ENCODE measurements around the gene RERE. TPM values are rescaled to one million over a fixed set of nuclear protein-coding genes. Genes with fewer than 3 reads are reported as not detected.

Gene RERE
- total and polyA plus RNA-seq, 7 donors: 38.8 to 308 (median 99.7) TPM

DNA sequence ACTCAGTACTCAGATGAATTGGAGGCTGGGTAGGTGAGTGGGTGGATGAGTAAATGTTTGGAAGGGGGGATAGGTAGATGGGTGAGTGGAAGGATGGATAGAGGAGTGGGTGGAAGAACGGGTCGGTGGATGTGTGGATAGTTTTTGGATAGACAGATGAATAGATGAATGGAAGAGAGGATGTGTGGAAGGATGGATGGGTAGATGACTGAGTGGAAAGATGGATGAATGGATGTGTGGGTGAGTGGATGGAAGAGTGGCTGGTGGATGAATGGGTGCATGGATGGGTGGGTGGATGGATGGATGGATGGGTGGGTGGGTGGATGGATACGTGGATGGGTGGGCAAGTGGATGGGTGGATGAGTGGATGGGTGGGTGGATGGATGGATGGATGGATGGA, 495.8 kb downstream of the RERE start:
- Histone ChIP-seq H3K27ac (no peak overlapping the region), H3K36me3 (ENCODE audit: insufficient read depth in 1 of 2, low read depth in 1 of 2) (no peaks in the 10 kb centered on the region), H3K4me3 (no peak overlapping the region), H3K27me3 (ENCODE audit: insufficient read depth in 3 of 3, low read length in 2 of 3) (peaks cover 0 to 4% (median 0%) of the 10 kb centered on the region in 3 donors), H3K9me3 (no peaks in the 10 kb centered on the region), H3K4me1 (peaks cover 10% of the 10 kb centered on the region)
- intact Hi-C loops (cut with DNase I): no loop called here
- TF ChIP-seq, protein P1, sequence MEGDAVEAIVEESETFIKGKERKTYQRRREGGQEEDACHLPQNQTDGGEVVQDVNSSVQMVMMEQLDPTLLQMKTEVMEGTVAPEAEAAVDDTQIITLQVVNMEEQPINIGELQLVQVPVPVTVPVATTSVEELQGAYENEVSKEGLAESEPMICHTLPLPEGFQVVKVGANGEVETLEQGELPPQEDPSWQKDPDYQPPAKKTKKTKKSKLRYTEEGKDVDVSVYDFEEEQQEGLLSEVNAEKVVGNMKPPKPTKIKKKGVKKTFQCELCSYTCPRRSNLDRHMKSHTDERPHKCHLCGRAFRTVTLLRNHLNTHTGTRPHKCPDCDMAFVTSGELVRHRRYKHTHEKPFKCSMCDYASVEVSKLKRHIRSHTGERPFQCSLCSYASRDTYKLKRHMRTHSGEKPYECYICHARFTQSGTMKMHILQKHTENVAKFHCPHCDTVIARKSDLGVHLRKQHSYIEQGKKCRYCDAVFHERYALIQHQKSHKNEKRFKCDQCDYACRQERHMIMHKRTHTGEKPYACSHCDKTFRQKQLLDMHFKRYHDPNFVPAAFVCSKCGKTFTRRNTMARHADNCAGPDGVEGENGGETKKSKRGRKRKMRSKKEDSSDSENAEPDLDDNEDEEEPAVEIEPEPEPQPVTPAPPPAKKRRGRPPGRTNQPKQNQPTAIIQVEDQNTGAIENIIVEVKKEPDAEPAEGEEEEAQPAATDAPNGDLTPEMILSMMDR (IDR thresholded peaks at IDR 0.05): no peak
- DNase-seq: no peak
- WGBS, 3 donors: 77 to 90% (median 89%) methylated on average over 3 of the region's 3 CpGs
- ATAC-seq: no peak

DNA sequence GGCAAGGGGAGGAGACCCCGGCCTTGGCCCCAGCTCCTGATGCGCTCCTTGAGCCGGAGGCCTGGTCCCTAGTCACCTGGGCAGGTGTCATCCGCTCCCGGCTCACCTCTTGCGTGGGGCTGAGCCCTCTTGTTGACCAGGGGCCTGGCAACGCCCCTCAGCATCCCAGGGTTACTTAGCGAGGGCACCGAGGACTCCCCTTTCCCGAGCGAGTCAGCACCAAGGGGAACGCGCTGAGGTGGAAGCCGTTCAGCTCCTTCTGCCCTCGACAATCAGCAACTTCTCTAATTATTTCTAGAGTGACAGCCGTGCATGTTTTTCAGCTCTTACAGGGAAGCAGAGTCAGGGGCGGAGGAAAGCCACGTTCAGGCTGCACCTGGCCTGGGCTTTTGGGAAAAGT, 499.0 kb downstream of the RERE start:
- Histone ChIP-seq H3K9me3 (no peaks in the 10 kb centered on the region), H3K27ac (no peak overlapping the region), H3K4me1 (no peaks in the 10 kb centered on the region), H3K36me3 (ENCODE audit: insufficient read depth in 1 of 2, low read depth in 1 of 2) (no peaks in the 10 kb centered on the region), H3K27me3 (ENCODE audit: insufficient read depth in 3 of 3, low read length in 2 of 3) (peaks cover 0 to 4% (median 0%) of the 10 kb centered on the region in 3 donors), H3K4me3 (peak overlapping the region; percentile 59)
- intact Hi-C loops (cut with DNase I): no loop called here
- no peak for DNase-seq
- WGBS, 3 donors: 14 to 16% (median 14%) methylated on average over 16 to 18 of the region's 18 CpGs
- TF ChIP-seq, protein P1 (IDR thresholded peaks at IDR 0.05): no peak
- ATAC-seq: peak in 1 of 4 donors; percentile 3

DNA sequence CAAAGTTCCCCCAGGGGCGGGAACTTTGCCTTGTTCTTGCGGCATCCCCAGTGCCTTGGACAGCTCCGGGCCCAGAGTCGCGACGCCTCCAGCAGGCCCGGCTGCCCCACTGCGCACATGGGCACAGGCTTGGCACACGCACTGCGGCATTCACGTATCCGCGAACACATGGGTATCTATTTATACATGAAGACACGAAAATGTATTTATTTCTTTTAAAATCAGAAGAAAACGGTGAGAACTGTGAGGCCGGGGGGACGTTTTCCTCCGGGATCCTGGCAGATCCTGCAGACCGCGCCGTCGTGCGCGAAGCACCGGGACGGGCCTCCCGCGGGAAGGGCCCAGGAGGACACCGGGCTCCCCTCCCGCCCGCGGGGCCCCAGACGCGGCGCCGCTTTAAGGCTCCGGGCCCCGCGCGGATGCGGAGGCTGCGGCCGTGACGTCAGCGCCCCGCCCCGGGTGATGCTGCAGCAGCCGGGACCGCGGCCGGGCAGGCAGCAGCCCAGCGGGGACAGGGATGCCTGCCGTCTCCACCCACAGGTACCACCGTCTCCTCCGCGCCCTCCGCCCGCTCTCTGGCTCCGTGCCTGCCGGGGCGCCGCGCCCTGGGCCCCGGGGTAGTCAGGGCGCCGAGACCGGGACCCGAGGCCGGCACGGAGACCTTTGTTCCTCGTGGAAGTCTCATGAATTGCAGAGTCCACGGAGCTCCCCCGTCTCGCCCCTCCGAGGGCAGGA, 499.6 kb downstream of the RERE start, which contains the start of gene SLC45A1:
Gene SLC45A1, plus strand, starts transcription at position 468 of the 735 bp plus-strand sequence. CDS start 6,216 bp downstream, outside the sequence.
- Histone ChIP-seq H3K4me3 (peak within 1 kb of the TSS; percentile 59), H3K4me1 (peaks cover under 1% of the 10 kb centered on the region), H3K27ac (no peak within 1 kb of the TSS), H3K36me3 (ENCODE audit: insufficient read depth in 1 of 2, low read depth in 1 of 2) (no peaks in the 10 kb centered on the region), H3K9me3 (no peaks in the 10 kb centered on the region), H3K27me3 (ENCODE audit: insufficient read depth in 3 of 3, low read length in 2 of 3) (peaks cover 0 to 4% (median 0%) of the 10 kb centered on the region in 3 donors)
- TF ChIP-seq, protein P1 (IDR thresholded peaks at IDR 0.05): no peak
- intact Hi-C loops (cut with DNase I): no loop called here
- peak; percentile 85 to 86 for DNase-seq
- 6 to 22% (median 13%) methylated on average over 36 to 75 of the region's 75 CpGs for WGBS, 3 donors
- ATAC-seq: peak; percentile 59 to 88 (median 80)

DNA sequence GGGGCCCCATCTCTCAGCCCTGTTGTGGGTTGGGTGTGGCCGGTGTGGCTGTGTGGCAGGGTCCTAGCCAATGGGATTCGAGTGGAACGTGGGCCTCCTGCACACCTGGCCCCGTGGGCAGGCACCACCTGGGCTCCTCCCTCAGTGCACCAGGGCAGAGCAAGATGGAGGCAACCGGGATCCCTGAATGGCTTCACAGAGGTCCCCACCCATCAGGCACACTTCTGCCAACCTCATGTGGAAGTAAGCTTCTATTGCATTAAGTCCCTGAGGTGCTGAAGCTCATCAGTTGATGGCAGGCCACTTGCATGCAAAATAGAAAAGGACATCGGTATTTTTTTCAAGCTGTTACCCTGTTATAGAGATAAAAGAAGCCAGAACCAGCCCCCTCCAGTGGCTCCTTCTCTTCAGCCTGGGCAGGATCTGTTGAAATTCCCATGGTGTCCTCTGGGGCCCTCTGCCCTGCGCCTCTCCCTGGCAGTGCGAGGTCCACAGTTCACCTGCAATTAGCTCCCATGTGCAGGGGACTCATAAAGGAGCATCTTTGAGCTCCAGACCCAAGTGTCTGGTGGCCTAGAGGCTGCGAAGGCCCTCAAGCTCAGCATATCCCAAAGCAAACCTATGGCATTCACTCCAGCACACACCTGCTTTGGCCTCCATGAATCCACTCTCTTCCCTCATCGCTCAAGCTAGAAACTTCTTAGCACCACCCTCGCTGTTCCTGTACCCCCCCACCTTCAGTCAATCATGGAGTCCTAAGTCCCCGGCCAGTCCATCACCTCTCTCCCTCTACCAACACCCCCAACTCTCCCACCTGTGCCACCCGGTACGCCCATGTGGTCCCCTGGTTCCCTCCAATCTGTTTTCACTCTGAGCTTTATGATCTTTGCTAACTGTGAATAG, 501.6 kb downstream of the RERE start:
- intact Hi-C loops (cut with DNase I): loop anchor here (2.0 kb wide), 2 partner anchors 285 to 341 kb away; no protein-coding TSS in a partner anchor
- WGBS, 3 donors: 90 to 93% (median 91%) methylated on average over 14 of the region's 14 CpGs

More for the DNA sequence above, 501.6 kb downstream of the RERE start:
- no peak for DNase-seq
- Histone ChIP-seq H3K36me3 (ENCODE audit: insufficient read depth in 1 of 2, low read depth in 1 of 2) (no peaks in the 10 kb centered on the region), H3K4me3 (no peak overlapping the region), H3K27ac (no peak overlapping the region), H3K4me1 (peaks cover 7% of the 10 kb centered on the region), H3K27me3 (ENCODE audit: insufficient read depth in 3 of 3, low read length in 2 of 3) (peaks cover 0 to 4% (median 0%) of the 10 kb centered on the region in 3 donors), H3K9me3 (peaks cover 3% of the 10 kb centered on the region)
- ATAC-seq: no peak
- TF ChIP-seq, protein P1 (IDR thresholded peaks at IDR 0.05): no peak
